Measurements from ENCODE around the gene MTMR11.
A peak's percentile ranks its signal among the peaks of the same experiment; 100 is the strongest.
"Not testable (repeated sequence)": the region's sequence is repeated elsewhere in the genome, so short reads cannot be mapped to it uniquely, and the experiment has no call there.

Gene MTMR11

DNA sequence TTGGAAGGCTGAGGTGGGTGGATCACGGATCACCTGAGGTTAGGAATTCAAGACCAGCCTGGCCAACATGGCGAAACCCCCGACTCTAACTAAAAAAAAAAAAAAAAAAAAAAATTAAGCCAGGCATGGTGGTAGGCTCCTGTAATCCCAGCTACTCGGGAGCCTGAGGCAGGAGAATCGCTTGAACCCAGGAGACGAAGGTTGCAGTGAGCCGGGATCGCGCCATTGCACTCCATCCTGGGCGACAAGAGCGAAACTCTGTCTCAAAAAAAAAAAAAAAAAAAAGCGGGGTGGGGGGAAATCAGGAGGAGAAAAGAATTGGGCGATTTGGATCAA lies 2.0 kb upstream of the MTMR11 start:
- peak overlapping the region; percentile 34 to 52 for H3K4me3 ChIP-seq (ENCODE audit: low read depth in 1 of 2, low read length in 2 of 2)
- not testable (repeated sequence) for H3K27me3 ChIP-seq (ENCODE audit: control insufficient read depth in 1 of 2, insufficient read depth in 2 of 2, low read length in 2 of 2); H3K9me3 ChIP-seq (ENCODE audit: control insufficient read depth in 1 of 2, low read length in 2 of 2); H3K36me3 ChIP-seq (ENCODE audit: control insufficient read depth in 1 of 2, insufficient read depth in 2 of 2, low read length in 2 of 2)
- H3K27ac ChIP-seq (ENCODE audit: low read depth, low read length): peak overlapping the region; percentile 76
- peaks cover 40 to 51% of the 10 kb centered on the region in 2 donors for H3K4me1 ChIP-seq (ENCODE audit: control insufficient read depth in 1 of 2, insufficient read depth in 2 of 2, low read length in 2 of 2)
- H3K9ac ChIP-seq (ENCODE audit: low read depth in 1 of 2, low read length in 2 of 2): peak overlapping the region; percentile 39 to 48

DNA sequence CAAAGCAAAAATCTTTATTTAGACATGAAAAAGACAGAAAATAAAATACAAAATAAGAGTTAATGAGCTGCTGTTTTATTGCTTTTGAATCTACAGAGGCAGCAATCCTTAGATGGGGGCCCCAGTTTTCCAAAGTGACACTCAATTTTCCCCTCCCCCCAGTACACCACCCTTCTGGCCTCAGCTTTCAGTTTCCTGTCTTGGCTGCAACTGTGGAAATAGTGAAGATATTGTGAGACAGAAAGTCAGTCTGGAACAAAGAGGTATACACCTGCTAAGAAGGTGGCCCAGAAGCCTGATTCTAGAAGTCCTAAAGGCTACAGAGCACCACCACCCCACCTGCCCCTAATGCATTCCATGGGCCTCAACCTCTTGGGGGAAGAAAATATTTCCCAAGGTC lies 1.1 kb upstream of the MTMR11 start:
- no peaks in the 10 kb centered on the region for H3K27me3 ChIP-seq (ENCODE audit: control insufficient read depth in 1 of 2, insufficient read depth in 2 of 2, low read length in 2 of 2)
- H3K9ac ChIP-seq (ENCODE audit: low read depth in 1 of 2, low read length in 2 of 2): peak overlapping the region; percentile 0 to 86
- peak overlapping the region; percentile 47 for H3K27ac ChIP-seq (ENCODE audit: low read depth, low read length)
- H3K36me3 ChIP-seq (ENCODE audit: control insufficient read depth in 1 of 2, insufficient read depth in 2 of 2, low read length in 2 of 2): peaks cover 7 to 14% of the 10 kb centered on the region in 2 donors
- H3K9me3 ChIP-seq (ENCODE audit: control insufficient read depth in 1 of 2, low read length in 2 of 2): no peaks in the 10 kb centered on the region
- peak overlapping the region; percentile 81 to 84 for H3K4me3 ChIP-seq (ENCODE audit: low read depth in 1 of 2, low read length in 2 of 2)
- H3K4me1 ChIP-seq (ENCODE audit: control insufficient read depth in 1 of 2, insufficient read depth in 2 of 2, low read length in 2 of 2): peaks cover 46 to 49% of the 10 kb centered on the region in 2 donors

GRCh38 chr1:149936992-149937705 lies 470 bp upstream of the MTMR11 start:
- H3K27ac ChIP-seq (ENCODE audit: low read depth, low read length): peak overlapping the region; percentile 47

DNA sequence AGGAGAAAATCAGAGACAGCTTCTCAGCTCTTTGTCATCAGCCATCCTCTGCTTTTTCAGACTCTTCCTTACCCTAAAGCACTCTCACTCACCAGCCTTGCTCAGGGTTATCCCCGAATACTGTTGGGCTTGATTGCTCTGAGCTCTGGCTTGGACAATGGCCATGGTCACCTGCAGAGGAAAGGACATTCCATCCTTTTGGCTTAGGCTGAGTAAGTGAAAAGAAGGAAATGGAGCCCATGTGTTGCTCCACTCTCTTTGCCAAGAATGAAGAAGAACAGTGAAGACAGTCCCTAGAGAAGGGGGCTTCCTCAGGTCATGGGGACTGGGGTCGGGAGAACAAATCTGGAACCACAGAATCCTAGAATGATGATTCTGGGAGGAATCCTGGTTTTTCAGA lies 2.3 kb downstream of the MTMR11 start:
- H3K4me1 ChIP-seq (ENCODE audit: control insufficient read depth in 1 of 2, insufficient read depth in 2 of 2, low read length in 2 of 2): peaks cover 47 to 59% of the 10 kb centered on the region in 2 donors
- peak overlapping the region in 1 of 2 donors; percentile 92 for H3K9ac ChIP-seq (ENCODE audit: low read depth in 1 of 2, low read length in 2 of 2)
- H3K27me3 ChIP-seq (ENCODE audit: control insufficient read depth in 1 of 2, insufficient read depth in 2 of 2, low read length in 2 of 2): no peaks in the 10 kb centered on the region
- H3K4me3 ChIP-seq (ENCODE audit: low read depth in 1 of 2, low read length in 2 of 2): peak overlapping the region; percentile 81 to 84
- H3K27ac ChIP-seq (ENCODE audit: low read depth, low read length): no peak overlapping the region
- peaks cover 38 to 46% of the 10 kb centered on the region in 2 donors for H3K36me3 ChIP-seq (ENCODE audit: control insufficient read depth in 1 of 2, insufficient read depth in 2 of 2, low read length in 2 of 2)
- no peaks in the 10 kb centered on the region for H3K9me3 ChIP-seq (ENCODE audit: control insufficient read depth in 1 of 2, low read length in 2 of 2)

More at GRCh38 chr1:149936992-149937705, 470 bp upstream of the MTMR11 start:
- H3K4me3 ChIP-seq (ENCODE audit: low read depth in 1 of 2, low read length in 2 of 2): peak overlapping the region; percentile 81 to 84
- H3K9ac ChIP-seq (ENCODE audit: low read depth in 1 of 2, low read length in 2 of 2): peak overlapping the region; percentile 86 to 92
- H3K4me1 ChIP-seq (ENCODE audit: control insufficient read depth in 1 of 2, insufficient read depth in 2 of 2, low read length in 2 of 2): peaks cover 46 to 51% of the 10 kb centered on the region in 2 donors
- H3K36me3 ChIP-seq (ENCODE audit: control insufficient read depth in 1 of 2, insufficient read depth in 2 of 2, low read length in 2 of 2): peaks cover 10 to 18% of the 10 kb centered on the region in 2 donors
- no peaks in the 10 kb centered on the region for H3K27me3 ChIP-seq (ENCODE audit: control insufficient read depth in 1 of 2, insufficient read depth in 2 of 2, low read length in 2 of 2)
- no peaks in the 10 kb centered on the region for H3K9me3 ChIP-seq (ENCODE audit: control insufficient read depth in 1 of 2, low read length in 2 of 2)

DNA sequence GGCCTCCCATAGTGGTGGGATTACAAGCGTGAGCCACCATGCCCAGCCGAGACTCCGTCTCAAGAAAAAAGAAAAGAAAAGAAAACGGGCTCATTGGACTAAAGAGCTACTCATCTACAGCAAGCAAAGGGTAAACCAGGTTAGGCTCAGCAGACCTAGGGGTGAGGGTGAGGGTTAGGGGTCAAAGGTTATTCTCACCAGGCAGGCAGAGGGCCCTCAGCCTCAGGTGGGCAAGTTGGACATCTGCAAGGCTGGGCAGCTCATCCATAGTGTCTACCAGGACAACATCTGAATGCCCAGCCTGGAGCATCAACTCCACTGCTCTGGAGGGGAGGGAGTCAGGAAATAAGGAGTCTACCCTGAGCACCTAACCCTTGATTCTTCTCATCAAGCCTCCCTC lies 3.5 kb downstream of the MTMR11 start:
- Histone ChIP-seq H3K4me3 (ENCODE audit: low read depth in 1 of 2, low read length in 2 of 2) (peak overlapping the region in 1 of 2 donors; percentile 40), H3K9ac (ENCODE audit: low read depth in 1 of 2, low read length in 2 of 2) (no peak overlapping the region), H3K4me1 (ENCODE audit: control insufficient read depth in 1 of 2, insufficient read depth in 2 of 2, low read length in 2 of 2) (peaks cover 48 to 63% of the 10 kb centered on the region in 2 donors), H3K27me3 (ENCODE audit: control insufficient read depth in 1 of 2, insufficient read depth in 2 of 2, low read length in 2 of 2) (no peaks in the 10 kb centered on the region), H3K36me3 (ENCODE audit: control insufficient read depth in 1 of 2, insufficient read depth in 2 of 2, low read length in 2 of 2) (peaks cover 39 to 47% of the 10 kb centered on the region in 2 donors), H3K27ac (ENCODE audit: low read depth, low read length) (no peak overlapping the region), H3K9me3 (ENCODE audit: control insufficient read depth in 1 of 2, low read length in 2 of 2) (no peaks in the 10 kb centered on the region)

DNA sequence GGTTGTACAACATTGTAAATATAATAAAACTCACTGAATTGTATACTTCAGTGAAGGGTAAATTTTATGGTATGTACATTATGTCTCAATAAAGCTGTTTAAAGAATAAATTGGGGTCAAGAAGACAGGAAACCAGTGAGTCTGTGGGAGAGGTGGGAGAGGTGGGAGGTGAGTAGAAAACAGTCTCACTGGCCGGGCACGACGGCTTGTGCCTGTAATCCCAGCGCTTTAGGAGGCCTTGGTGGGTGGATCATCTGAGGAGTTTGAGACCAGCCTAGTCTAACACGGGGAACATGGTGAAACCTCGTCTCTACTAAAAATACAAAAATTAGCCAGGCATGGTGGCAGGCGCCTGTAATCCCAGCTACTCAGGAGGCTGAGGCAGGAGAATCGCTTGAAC lies 4.2 kb downstream of the MTMR11 start:
- Histone ChIP-seq H3K36me3 (ENCODE audit: control insufficient read depth in 1 of 2, insufficient read depth in 2 of 2, low read length in 2 of 2) (peaks cover 39 to 47% of the 10 kb centered on the region in 2 donors), H3K27ac (ENCODE audit: low read depth, low read length) (no peak overlapping the region), H3K27me3 (ENCODE audit: control insufficient read depth in 1 of 2, insufficient read depth in 2 of 2, low read length in 2 of 2) (no peaks in the 10 kb centered on the region), H3K9ac (ENCODE audit: low read depth in 1 of 2, low read length in 2 of 2) (no peak overlapping the region), H3K4me3 (ENCODE audit: low read depth in 1 of 2, low read length in 2 of 2) (no peak overlapping the region), H3K9me3 (ENCODE audit: control insufficient read depth in 1 of 2, low read length in 2 of 2) (no peaks in the 10 kb centered on the region), H3K4me1 (ENCODE audit: control insufficient read depth in 1 of 2, insufficient read depth in 2 of 2, low read length in 2 of 2) (peaks cover 42 to 58% of the 10 kb centered on the region in 2 donors)

- no peak overlapping the region for H3K9ac ChIP-seq (ENCODE audit: low read depth in 1 of 2, low read length in 2 of 2)
- no peaks in the 10 kb centered on the region for H3K27me3 ChIP-seq (ENCODE audit: control insufficient read depth in 1 of 2, insufficient read depth in 2 of 2, low read length in 2 of 2)
- peak overlapping the region in 1 of 2 donors; percentile 17 for H3K4me3 ChIP-seq (ENCODE audit: low read depth in 1 of 2, low read length in 2 of 2)
- peaks cover 39 to 50% of the 10 kb centered on the region in 2 donors for H3K36me3 ChIP-seq (ENCODE audit: control insufficient read depth in 1 of 2, insufficient read depth in 2 of 2, low read length in 2 of 2)
- peaks cover 49 to 59% of the 10 kb centered on the region in 2 donors for H3K4me1 ChIP-seq (ENCODE audit: control insufficient read depth in 1 of 2, insufficient read depth in 2 of 2, low read length in 2 of 2)
- no peaks in the 10 kb centered on the region for H3K9me3 ChIP-seq (ENCODE audit: control insufficient read depth in 1 of 2, low read length in 2 of 2)
- H3K27ac ChIP-seq (ENCODE audit: low read depth, low read length): no peak overlapping the region
Measured at GRCh38 chr1:149931212-149931790, 5.4 kb downstream of the MTMR11 start.

DNA sequence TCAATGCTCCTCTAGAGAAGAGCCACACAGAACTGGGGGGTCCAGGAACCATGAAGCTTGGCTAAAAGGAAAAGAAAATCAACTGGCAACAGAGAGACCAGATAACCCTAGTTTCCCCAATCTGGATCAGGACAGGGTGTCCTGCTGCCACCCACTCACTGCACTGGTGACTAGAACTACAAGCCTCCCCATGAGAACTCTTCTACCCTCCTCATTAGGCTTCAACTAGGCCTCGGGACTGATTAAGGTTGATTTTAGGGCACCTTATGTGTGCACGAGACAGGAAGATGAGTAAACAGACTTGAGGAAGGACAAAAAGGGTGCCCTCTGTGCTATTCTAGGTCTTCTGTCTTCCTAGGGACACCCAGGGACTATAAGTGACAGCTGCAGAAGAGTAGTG lies 6.8 kb downstream of the MTMR11 start:
- H3K27ac ChIP-seq (ENCODE audit: low read depth, low read length): no peak overlapping the region
- H3K9ac ChIP-seq (ENCODE audit: low read depth in 1 of 2, low read length in 2 of 2): peak overlapping the region in 1 of 2 donors; percentile 6
- H3K36me3 ChIP-seq (ENCODE audit: control insufficient read depth in 1 of 2, insufficient read depth in 2 of 2, low read length in 2 of 2): peaks cover 49 to 64% of the 10 kb centered on the region in 2 donors
- no peaks in the 10 kb centered on the region for H3K9me3 ChIP-seq (ENCODE audit: control insufficient read depth in 1 of 2, low read length in 2 of 2)
- H3K4me1 ChIP-seq (ENCODE audit: control insufficient read depth in 1 of 2, insufficient read depth in 2 of 2, low read length in 2 of 2): peaks cover 48 to 54% of the 10 kb centered on the region in 2 donors
- H3K27me3 ChIP-seq (ENCODE audit: control insufficient read depth in 1 of 2, insufficient read depth in 2 of 2, low read length in 2 of 2): no peaks in the 10 kb centered on the region
- no peak overlapping the region for H3K4me3 ChIP-seq (ENCODE audit: low read depth in 1 of 2, low read length in 2 of 2)

DNA sequence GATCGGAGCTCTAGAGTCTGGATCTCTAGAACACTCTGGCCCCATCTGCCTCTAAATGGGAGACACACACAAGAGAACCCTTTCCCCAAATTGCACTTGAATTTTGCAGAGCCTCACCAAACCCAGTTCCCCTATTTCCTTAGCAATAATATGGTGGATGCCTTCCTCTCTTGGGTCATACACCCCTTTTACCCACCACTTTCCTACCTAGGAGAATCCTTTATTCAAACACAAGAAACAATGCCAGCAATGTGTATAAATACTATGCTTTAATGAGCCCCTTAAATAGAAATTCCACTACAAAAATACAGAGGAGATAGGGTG lies 8.3 kb downstream of the MTMR11 start:
- peak overlapping the region; percentile 70 to 86 for H3K9ac ChIP-seq (ENCODE audit: low read depth in 1 of 2, low read length in 2 of 2)
- peaks cover 35 to 42% of the 10 kb centered on the region in 2 donors for H3K4me1 ChIP-seq (ENCODE audit: control insufficient read depth in 1 of 2, insufficient read depth in 2 of 2, low read length in 2 of 2)
- H3K27me3 ChIP-seq (ENCODE audit: control insufficient read depth in 1 of 2, insufficient read depth in 2 of 2, low read length in 2 of 2): no peaks in the 10 kb centered on the region
- no peaks in the 10 kb centered on the region for H3K9me3 ChIP-seq (ENCODE audit: control insufficient read depth in 1 of 2, low read length in 2 of 2)
- peaks cover 55 to 68% of the 10 kb centered on the region in 2 donors for H3K36me3 ChIP-seq (ENCODE audit: control insufficient read depth in 1 of 2, insufficient read depth in 2 of 2, low read length in 2 of 2)
- peak overlapping the region; percentile 79 to 97 for H3K4me3 ChIP-seq (ENCODE audit: low read depth in 1 of 2, low read length in 2 of 2)
- H3K27ac ChIP-seq (ENCODE audit: low read depth, low read length): peak overlapping the region; percentile 95

DNA sequence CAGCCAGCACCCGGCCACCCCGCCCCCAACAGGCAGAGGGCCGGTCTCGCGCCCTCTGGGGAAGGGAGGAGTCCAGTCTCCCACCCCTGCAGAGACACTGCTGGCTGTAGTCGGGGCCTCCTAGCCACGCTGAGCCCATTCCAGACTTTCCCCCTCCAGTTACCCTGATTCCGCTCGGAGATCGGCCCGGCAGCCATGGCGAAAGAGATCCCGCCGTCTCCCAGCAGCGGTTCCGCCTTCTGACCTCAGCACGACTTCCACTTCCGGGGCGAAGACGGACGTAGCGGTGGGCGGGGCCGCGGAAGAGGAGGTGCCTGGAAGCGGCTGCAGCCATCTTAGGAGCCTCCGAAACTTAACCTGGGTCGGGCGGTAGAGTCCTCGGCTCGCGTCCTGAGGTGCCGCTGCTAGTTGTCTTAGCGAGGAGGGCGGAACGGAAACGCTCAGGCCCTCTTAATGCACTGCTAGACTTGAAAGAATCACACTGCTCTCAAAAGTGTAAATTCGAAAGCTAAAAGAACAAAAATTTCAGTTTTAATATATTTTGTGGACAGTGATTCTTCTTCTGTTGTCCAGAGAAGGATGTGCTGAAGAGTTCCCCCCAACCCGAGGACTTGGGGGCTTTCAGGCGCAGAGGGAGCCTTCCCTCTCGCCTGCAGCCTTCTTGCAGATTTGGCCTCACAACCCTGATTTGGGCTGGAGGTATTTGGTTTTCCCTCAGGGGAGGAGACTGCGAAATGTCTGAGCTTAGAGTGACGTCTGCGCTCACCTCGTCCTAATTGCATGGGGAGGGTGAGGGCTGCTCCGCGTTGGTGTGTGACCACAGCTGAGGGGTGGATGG lies 8.9 kb downstream of the MTMR11 start, which contains the start of gene SF3B4:
Gene SF3B4, minus strand, starts transcription at position 241 of the 838 bp plus-strand sequence. Its CDS starts 44 bp downstream, at position 197.
- H3K36me3 ChIP-seq (ENCODE audit: control insufficient read depth in 1 of 2, insufficient read depth in 2 of 2, low read length in 2 of 2): peaks cover 58 to 71% of the 10 kb centered on the region in 2 donors
- no peaks in the 10 kb centered on the region for H3K9me3 ChIP-seq (ENCODE audit: control insufficient read depth in 1 of 2, low read length in 2 of 2)
- peak within 1 kb of the TSS; percentile 95 for H3K27ac ChIP-seq (ENCODE audit: low read depth, low read length)
- no peaks in the 10 kb centered on the region for H3K27me3 ChIP-seq (ENCODE audit: control insufficient read depth in 1 of 2, insufficient read depth in 2 of 2, low read length in 2 of 2)
- H3K4me1 ChIP-seq (ENCODE audit: control insufficient read depth in 1 of 2, insufficient read depth in 2 of 2, low read length in 2 of 2): peaks cover 32 to 42% of the 10 kb centered on the region in 2 donors
- peak within 1 kb of the TSS; percentile 70 to 86 for H3K9ac ChIP-seq (ENCODE audit: low read depth in 1 of 2, low read length in 2 of 2)
- H3K4me3 ChIP-seq (ENCODE audit: low read depth in 1 of 2, low read length in 2 of 2): peak within 1 kb of the TSS; percentile 79 to 97

All from duodenal mucosa (tissue), 2 donors.